HG02981 (cell line): Measurements from ENCODE around the gene SND1.
A peak's percentile ranks its signal among the peaks of the same experiment; 100 is the strongest.

Source experiments
- ATAC-seq: cut with Tn5 transposase; IDR thresholded peaks from one replicate; pipeline ENCODE4 v1.9.1; 2021; ENCODE audit warnings: mild to moderate bottlenecking, moderate library complexity; ENCODE audit not compliant: unreplicated experiment

The SND1 gene

GRCh38 chr7:127718340-127718679, 66.3 kb downstream of the SND1 start:
- no peak for ATAC-seq

GRCh38 chr7:127726476-127726875, 74.5 kb downstream of the SND1 start:
- ATAC-seq, result no peak

- no peak for ATAC-seq
Observed at GRCh38 chr7:127730658-127731276, 78.8 kb downstream of the SND1 start.

- no peak for ATAC-seq
Observed at GRCh38 chr7:127731431-127732080, 79.6 kb downstream of the SND1 start.

- no peak for ATAC-seq
Observed at GRCh38 chr7:127732306-127732705, 80.3 kb downstream of the SND1 start.

GRCh38 chr7:127733986-127734385, 82.0 kb downstream of the SND1 start:
- no peak for ATAC-seq

- no peak for ATAC-seq
Observed at GRCh38 chr7:127736511-127736910, 84.5 kb downstream of the SND1 start.

GRCh38 chr7:127738859-127739258, 86.9 kb downstream of the SND1 start:
- no peak for ATAC-seq

GRCh38 chr7:127741764-127742375, 89.9 kb downstream of the SND1 start:
- ATAC-seq, result no peak

- ATAC-seq, result peak; percentile 42
Observed at GRCh38 chr7:127745445-127745844, 93.5 kb downstream of the SND1 start.

- no peak for ATAC-seq
Observed at GRCh38 chr7:127751062-127751461, 99.1 kb downstream of the SND1 start.

- ATAC-seq, result no peak
Observed at GRCh38 chr7:127751490-127752448, 99.8 kb downstream of the SND1 start.

GRCh38 chr7:127752829-127753228, 100.8 kb downstream of the SND1 start:
- ATAC-seq, result no peak

- ATAC-seq, result no peak
Observed at GRCh38 chr7:127754457-127754856, 102.5 kb downstream of the SND1 start.

- no peak for ATAC-seq
Observed at GRCh38 chr7:127755521-127755920, 103.5 kb downstream of the SND1 start.

GRCh38 chr7:127755965-127756364, 104.0 kb downstream of the SND1 start:
- ATAC-seq, result no peak

GRCh38 chr7:127758105-127758504, 106.1 kb downstream of the SND1 start:
- no peak for ATAC-seq

GRCh38 chr7:127758845-127759244, 106.9 kb downstream of the SND1 start:
- no peak for ATAC-seq

- no peak for ATAC-seq
Observed at GRCh38 chr7:127759945-127760421, 108.0 kb downstream of the SND1 start.

- ATAC-seq, result no peak
Observed at GRCh38 chr7:127760436-127761031, 108.5 kb downstream of the SND1 start.

- ATAC-seq, result no peak
Observed at GRCh38 chr7:127761196-127761595, 109.2 kb downstream of the SND1 start.
